Middle frontal gyrus (tissue), 1 donor: Measurements from ENCODE around the gene ITPKA.
A peak's percentile ranks its signal among the peaks of the same experiment; 100 is the strongest.

Experiments used
- DNase-seq: peaks from one replicate; pipeline ENCODE4 v3.0.0-alpha.2; 2015; ENCODE audit warnings: low spot score; ENCODE audit errors: extremely low spot score

Gene ITPKA

GRCh38 chr15:41507820-41508290, 14.2 kb downstream of the ITPKA start:
- DNase-seq = no peak

- DNase-seq = no peak
Observed at GRCh38 chr15:41510728-41511127, 17.1 kb downstream of the ITPKA start.

GRCh38 chr15:41511331-41511898, 17.7 kb downstream of the ITPKA start:
- DNase-seq = no peak

GRCh38 chr15:41511899-41512369, 18.3 kb downstream of the ITPKA start:
- DNase-seq = no peak

- DNase-seq = no peak
Observed at GRCh38 chr15:41512512-41512939, 18.9 kb downstream of the ITPKA start.

- DNase-seq = no peak
Observed at GRCh38 chr15:41512940-41513505, 19.3 kb downstream of the ITPKA start.

GRCh38 chr15:41513506-41514227, 20.0 kb downstream of the ITPKA start, which contains the start of gene LTK:
Gene LTK, minus strand, starts transcription at chr15:41513827. Its CDS starts 118 bp downstream, at chr15:41513709.
- DNase-seq = no peak

DNA sequence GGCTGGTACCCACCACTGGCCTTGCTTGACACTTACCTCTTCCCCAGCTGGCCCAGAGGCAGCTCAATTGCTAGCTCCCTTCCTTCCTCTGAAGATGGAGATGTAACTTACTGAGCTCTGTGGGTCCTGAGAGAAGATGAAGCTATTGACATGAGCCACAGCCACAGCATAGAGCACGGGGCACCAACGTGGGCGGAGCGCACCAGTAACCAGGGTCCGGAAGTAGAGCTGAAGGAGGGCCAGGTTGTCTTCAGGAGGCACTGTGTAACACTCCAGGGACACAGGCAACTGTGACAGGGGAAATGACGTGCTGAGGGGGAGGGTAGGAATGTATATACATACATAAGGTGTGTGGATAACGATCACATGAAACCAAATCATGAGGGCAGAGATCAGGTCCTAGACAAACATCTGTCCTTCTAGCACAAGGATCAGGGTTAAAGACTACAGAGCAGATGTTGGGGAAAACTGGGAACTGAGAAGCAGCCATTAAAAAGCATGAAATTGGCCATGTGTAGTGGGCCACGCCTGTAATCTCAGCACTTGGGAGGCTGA, 24.3 kb downstream of the ITPKA start:
- DNase-seq = no peak

GRCh38 chr15:41520636-41521035, 27.0 kb downstream of the ITPKA start:
- no peak for DNase-seq

DNA sequence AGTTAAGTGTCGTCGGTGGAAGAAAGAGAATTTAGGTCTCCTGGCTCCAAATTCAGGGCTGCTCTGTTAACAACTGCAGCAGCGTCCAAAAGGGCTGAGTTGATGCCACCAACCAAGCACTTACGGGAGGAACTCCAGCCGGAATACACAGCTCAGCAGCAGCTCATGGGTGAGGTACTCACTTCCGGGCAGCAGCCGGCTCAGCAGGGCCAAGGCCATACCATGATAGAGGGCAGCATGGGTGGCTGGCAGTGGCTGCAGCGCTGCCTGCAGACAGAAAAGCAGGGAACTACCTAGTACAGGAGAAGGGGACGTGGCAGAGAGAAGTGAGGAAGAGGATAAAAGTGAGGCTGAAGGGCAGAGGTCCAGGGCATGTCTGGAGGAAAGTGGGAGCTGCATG, 27.9 kb downstream of the ITPKA start:
- no peak for DNase-seq

DNA sequence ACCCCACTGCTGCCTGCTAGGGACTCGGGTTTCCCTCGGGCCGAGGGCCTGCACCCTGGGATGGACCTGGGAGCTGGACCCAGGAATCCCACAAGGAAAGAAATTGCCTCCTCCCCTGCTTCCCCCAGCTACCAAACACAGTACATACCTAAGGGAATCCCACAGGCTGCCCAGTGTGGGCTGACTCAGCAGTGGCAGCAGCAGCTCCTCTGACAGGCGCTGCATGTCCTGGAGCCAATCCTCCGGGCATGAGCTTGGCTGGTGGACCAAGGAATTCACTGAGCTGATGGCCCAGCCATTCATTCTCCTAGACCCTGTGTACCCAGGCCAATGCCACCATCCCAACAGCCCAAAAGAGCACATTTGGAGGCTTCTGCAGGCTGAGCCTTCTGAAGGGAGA, 29.4 kb downstream of the ITPKA start:
- DNase-seq = no peak

DNA sequence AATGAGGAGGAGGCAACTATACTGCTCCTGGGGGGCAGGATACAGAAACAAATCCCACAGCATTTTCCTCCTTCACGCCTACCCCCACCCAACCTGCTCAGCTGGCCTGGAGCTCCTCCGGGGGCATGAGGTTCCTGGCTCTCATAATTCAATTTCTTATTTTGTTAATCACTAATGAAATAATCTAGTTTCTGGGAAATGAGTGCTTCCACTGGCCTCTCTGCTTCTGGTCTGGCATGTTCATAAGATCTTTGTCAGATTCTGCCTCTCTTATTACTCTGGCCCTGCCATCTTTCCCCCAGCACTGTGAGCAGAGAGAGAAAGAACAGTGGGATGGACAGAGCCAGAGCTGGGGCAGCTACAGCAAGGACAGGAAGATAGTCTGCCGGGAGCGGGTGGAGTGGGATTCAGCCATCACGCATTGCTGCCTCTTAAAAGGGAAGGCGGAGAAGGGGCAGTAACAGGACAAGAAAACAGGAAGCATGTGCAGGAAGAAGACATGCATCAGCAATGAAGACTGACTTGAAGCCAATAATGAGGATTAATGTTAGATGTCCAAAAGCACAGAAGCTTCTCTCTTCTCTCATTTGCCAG, 36.8 kb downstream of the ITPKA start:
- DNase-seq = no peak

- DNase-seq = no peak
Observed at GRCh38 chr15:41535544-41535943, 41.9 kb downstream of the ITPKA start.

GRCh38 chr15:41536866-41537265, 43.2 kb downstream of the ITPKA start:
- DNase-seq = no peak

- no peak for DNase-seq
Observed at GRCh38 chr15:41543521-41543870, 49.8 kb downstream of the ITPKA start.

DNA sequence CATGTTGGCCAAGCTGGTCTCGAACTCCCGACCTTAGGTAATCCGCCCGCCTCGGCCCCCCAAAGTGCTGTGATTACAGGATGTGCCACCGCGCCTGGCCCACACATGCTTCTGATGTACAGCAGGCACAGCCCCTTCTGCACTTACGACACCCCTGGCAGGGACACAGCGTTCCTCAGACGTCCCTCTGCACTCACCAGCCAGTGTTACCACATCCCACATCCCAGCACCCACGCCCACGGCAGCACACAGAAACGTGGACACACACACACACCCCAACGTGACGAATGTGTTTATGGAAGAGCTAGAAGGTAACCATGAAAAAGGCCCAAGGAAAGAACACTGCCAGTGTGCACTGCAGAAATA, 51.0 kb downstream of the ITPKA start:
- peak; percentile 29 for DNase-seq

DNA sequence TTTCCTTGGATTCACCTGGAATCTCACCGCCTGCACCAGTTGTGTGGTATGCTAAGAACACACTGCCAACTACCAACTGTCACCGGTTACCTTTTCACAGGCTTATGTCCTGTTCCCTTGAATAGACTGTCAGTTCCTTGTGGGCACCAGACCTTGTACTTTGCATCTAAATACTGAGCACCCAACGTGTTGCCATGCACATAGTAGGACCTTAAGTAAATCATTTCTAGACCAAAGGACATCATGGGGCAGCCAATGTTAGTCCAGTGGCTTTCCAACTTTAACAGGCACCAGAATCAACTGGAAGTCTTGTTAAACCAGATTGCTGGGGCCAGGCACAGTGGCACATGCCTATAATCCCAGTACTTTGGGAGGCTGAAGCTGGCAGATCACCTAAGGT, 51.5 kb downstream of the ITPKA start:
- DNase-seq = no peak

DNA sequence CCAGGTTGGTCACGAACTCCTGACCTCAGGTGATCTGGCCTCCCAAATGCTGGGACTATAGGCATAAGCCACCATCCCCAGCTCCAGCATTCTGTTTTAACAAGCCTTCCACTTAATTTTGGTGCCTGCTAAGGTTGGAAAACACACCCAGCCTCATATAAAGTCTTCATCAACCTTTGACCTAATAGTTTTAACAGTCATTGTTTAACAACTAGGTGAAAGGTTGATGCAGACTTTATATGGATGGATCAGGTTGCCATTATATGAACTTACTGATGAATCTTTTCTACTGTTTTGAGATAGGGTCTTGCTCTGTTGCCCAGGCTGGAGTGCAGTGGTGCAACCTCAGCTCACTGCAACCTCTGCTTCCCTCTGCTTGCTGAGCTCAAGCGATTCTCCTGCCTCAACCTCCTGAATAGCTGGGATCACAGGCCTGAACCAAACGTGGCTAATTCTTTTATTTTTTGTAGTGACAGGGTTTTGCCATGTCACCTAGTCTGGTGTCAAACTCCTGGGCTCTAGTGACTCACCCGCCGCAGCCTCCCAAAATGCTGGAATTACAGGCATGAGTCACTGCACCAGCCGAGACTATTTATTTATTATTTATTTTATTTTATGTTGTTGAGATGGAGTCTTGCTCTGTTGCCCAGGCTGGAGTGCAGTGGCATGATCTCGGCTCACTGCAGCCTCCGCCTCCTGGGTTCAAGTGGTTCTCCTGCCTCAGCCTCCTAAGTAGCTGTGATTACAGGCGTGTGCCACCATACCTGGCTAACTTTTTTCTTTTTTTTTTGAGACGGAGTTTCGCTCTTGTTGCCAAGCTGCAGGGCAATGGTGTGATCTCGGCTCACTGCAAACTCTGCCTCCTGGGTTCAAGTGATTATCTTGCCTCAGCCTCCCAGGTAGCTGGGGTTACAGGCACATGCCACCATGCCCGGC, 53.4 kb downstream of the ITPKA start:
- no peak for DNase-seq

GRCh38 chr15:41550066-41550775, 56.5 kb downstream of the ITPKA start:
- no peak for DNase-seq
